MG63 (cell line): ENCODE measurements around the gene PRAC1. TPM values are rescaled to one million over a fixed set of nuclear protein-coding genes. Genes with fewer than 3 reads are reported as not detected.

Experiments
- DNase-seq: peaks from one replicate; pipeline ENCODE4 v3.0.0-alpha.2; 2020
- H3K27me3 ChIP-seq: fragments of 250-450 bp; sonication (Bioruptor Pico); 2 replicates; pipeline ENCODE4 v1.5.1; 2020; ENCODE audit warnings: mild to moderate bottlenecking, moderate library complexity
- H3K36me3 ChIP-seq: fragments of 250-450 bp; sonication (Bioruptor Pico); 2 replicates; pipeline ENCODE4 v1.5.1; 2020; ENCODE audit warnings: mild to moderate bottlenecking, moderate library complexity
- H3K4me3 ChIP-seq: fragments of 250-450 bp; sonication (Bioruptor Pico); 2 replicates; pipeline ENCODE4 v1.5.1; 2020; ENCODE audit warnings: mild to moderate bottlenecking, moderate library complexity
- H3K9me3 ChIP-seq: fragments of 250-450 bp; sonication (Bioruptor Pico); 2 replicates; pipeline ENCODE4 v1.5.1; 2020; ENCODE audit warnings: mild to moderate bottlenecking, moderate library complexity
- total RNA-seq: library from RNA; depleted of rRNA; stranded (reverse); fragments of >200 nt; shearing (Covaris generic); gene quantifications from 2 replicates; pipeline ENCODE4 v1.2.3, GENCODE V29; 2014; ENCODE audit warnings: low replicate concordance

Gene PRAC1
- total RNA-seq, 1 experiment from 2014 or later: not detected

GRCh38 chr17:48731355-48731754 lies 9.0 kb upstream of the PRAC1 start:
- Histone ChIP-seq H3K4me3 (no peak overlapping the region), H3K36me3 (no peaks in the 10 kb centered on the region), H3K9me3 (no peaks in the 10 kb centered on the region), H3K27me3 (no peaks in the 10 kb centered on the region)
- DNase-seq: no peak

- DNase-seq: no peak
- Histone ChIP-seq H3K36me3 (no peaks in the 10 kb centered on the region), H3K4me3 (no peak overlapping the region), H3K27me3 (no peaks in the 10 kb centered on the region), H3K9me3 (no peaks in the 10 kb centered on the region)
Observed at GRCh38 chr17:48730240-48730550, 7.9 kb upstream of the PRAC1 start.

GRCh38 chr17:48729335-48730239 lies 7.3 kb upstream of the PRAC1 start:
- H3K27me3 ChIP-seq: no peaks in the 10 kb centered on the region
- H3K9me3 ChIP-seq: no peaks in the 10 kb centered on the region
- DNase-seq: peak; percentile 72
- no peaks in the 10 kb centered on the region for H3K36me3 ChIP-seq
- H3K4me3 ChIP-seq: peak overlapping the region; percentile 58

GRCh38 chr17:48728232-48729231 lies 6.2 kb upstream of the PRAC1 start, which contains the start of gene HOXB13:
HOXB13 (minus strand) TSS chr17:48728750; CDS start chr17:48728593, 157 bp downstream.
- peak; percentile 95 for DNase-seq
- Histone ChIP-seq H3K4me3 (peak within 1 kb of the TSS; percentile 58), H3K9me3 (no peaks in the 10 kb centered on the region), H3K36me3 (no peaks in the 10 kb centered on the region), H3K27me3 (no peaks in the 10 kb centered on the region)

- Histone ChIP-seq H3K4me3 (peak overlapping the region; percentile 58), H3K9me3 (no peaks in the 10 kb centered on the region), H3K27me3 (no peaks in the 10 kb centered on the region), H3K36me3 (no peaks in the 10 kb centered on the region; the same call in 1 of the 2 replicates)
- DNase-seq: no peak
Observed at GRCh38 chr17:48727415-48728175, 5.3 kb upstream of the PRAC1 start.

- no peak for DNase-seq
- H3K4me3 ChIP-seq: no peak overlapping the region
- H3K36me3 ChIP-seq: no peaks in the 10 kb centered on the region; the same call in 1 of the 2 replicates
- H3K27me3 ChIP-seq: no peaks in the 10 kb centered on the region
- H3K9me3 ChIP-seq: no peaks in the 10 kb centered on the region
Observed at GRCh38 chr17:48726916-48727286, 4.6 kb upstream of the PRAC1 start.

GRCh38 chr17:48726114-48726915 lies 4.0 kb upstream of the PRAC1 start:
- Histone ChIP-seq H3K9me3 (no peaks in the 10 kb centered on the region), H3K27me3 (no peaks in the 10 kb centered on the region), H3K4me3 (no peak overlapping the region), H3K36me3 (no peaks in the 10 kb centered on the region; the same call in 1 of the 2 replicates)
- no peak for DNase-seq

- peak; percentile 59 for DNase-seq
- no peaks in the 10 kb centered on the region for H3K27me3 ChIP-seq
- H3K4me3 ChIP-seq: peak overlapping the region; percentile 60
- no peaks in the 10 kb centered on the region; the same call in 1 of the 2 replicates for H3K36me3 ChIP-seq
- H3K9me3 ChIP-seq: no peaks in the 10 kb centered on the region
Observed at GRCh38 chr17:48725288-48726064, 3.2 kb upstream of the PRAC1 start.

GRCh38 chr17:48725004-48725287 lies 2.6 kb upstream of the PRAC1 start:
- no peak for DNase-seq
- no peaks in the 10 kb centered on the region; the same call in 1 of the 2 replicates for H3K36me3 ChIP-seq

GRCh38 chr17:48724251-48725003 lies 2.1 kb upstream of the PRAC1 start:
- Histone ChIP-seq H3K27me3 (no peaks in the 10 kb centered on the region), H3K9me3 (no peaks in the 10 kb centered on the region), H3K4me3 (peak overlapping the region; percentile 60), H3K36me3 (no peaks in the 10 kb centered on the region; the same call in 1 of the 2 replicates)
- DNase-seq: peak; percentile 88

More at GRCh38 chr17:48725004-48725287, 2.6 kb upstream of the PRAC1 start:
- Histone ChIP-seq H3K9me3 (no peaks in the 10 kb centered on the region), H3K4me3 (peak overlapping the region; percentile 60), H3K27me3 (no peaks in the 10 kb centered on the region)

- peak overlapping the region; percentile 60 for H3K4me3 ChIP-seq
Observed at GRCh38 chr17:48723423-48724250, 1.3 kb upstream of the PRAC1 start.

GRCh38 chr17:48722915-48723422 lies 651 bp upstream of the PRAC1 start, which contains the start of gene PRAC2:
PRAC2 (plus strand) TSS chr17:48723185; CDS start chr17:48724411, 1,226 bp downstream.
- Histone ChIP-seq H3K9me3 (no peaks in the 10 kb centered on the region), H3K4me3 (peak within 1 kb of the TSS; percentile 60), H3K36me3 (no peaks in the 10 kb centered on the region; the same call in 1 of the 2 replicates), H3K27me3 (no peaks in the 10 kb centered on the region)
- peak; percentile 84 for DNase-seq

More at GRCh38 chr17:48723423-48724250, 1.3 kb upstream of the PRAC1 start:
- peak; percentile 90 for DNase-seq
- Histone ChIP-seq H3K36me3 (no peaks in the 10 kb centered on the region; the same call in 1 of the 2 replicates), H3K27me3 (no peaks in the 10 kb centered on the region), H3K9me3 (no peaks in the 10 kb centered on the region)

- peak; percentile 36 for DNase-seq
- no peak overlapping the region for H3K4me3 ChIP-seq
- no peaks in the 10 kb centered on the region for H3K9me3 ChIP-seq
- H3K36me3 ChIP-seq: no peaks in the 10 kb centered on the region; the same call in 1 of the 2 replicates
- H3K27me3 ChIP-seq: no peaks in the 10 kb centered on the region
Observed at GRCh38 chr17:48721009-48721402, 1.3 kb downstream of the PRAC1 start.
